GM12801 (cell line): ENCODE data around the gene AGR2.

Source experiments
- CTCF ChIP-seq: IDR thresholded peaks from one replicate; pipeline ENCODE4 v1.5.1; 2011; ENCODE audit warnings: control low read depth; ENCODE audit not compliant: insufficient read length; ENCODE audit errors: extremely low read depth

AGR2 gene

GRCh38 chr7:16785846-16786245 is 19.0 kb downstream of the AGR2 start:
- no peak for TF ChIP-seq CTCF

- TF ChIP-seq CTCF: no peak
Observed at GRCh38 chr7:16785321-16785720, 19.5 kb downstream of the AGR2 start.

GRCh38 chr7:16780596-16780995 is 24.2 kb downstream of the AGR2 start:
- TF ChIP-seq CTCF: no peak

GRCh38 chr7:16779051-16779450 is 25.7 kb downstream of the AGR2 start:
- TF ChIP-seq CTCF: no peak

GRCh38 chr7:16778476-16778875 is 26.3 kb downstream of the AGR2 start:
- TF ChIP-seq CTCF: no peak

- TF ChIP-seq CTCF: no peak
Observed at GRCh38 chr7:16776053-16776452, 28.7 kb downstream of the AGR2 start.

GRCh38 chr7:16774986-16775385 is 29.8 kb downstream of the AGR2 start:
- TF ChIP-seq CTCF: no peak

- no peak for TF ChIP-seq CTCF
Observed at GRCh38 chr7:16774294-16774693, 30.5 kb downstream of the AGR2 start.
